IPS-NIHi7 (cell line): ENCODE data around the gene KCNK7.

Experiments used
- DNase-seq: peaks from one replicate; pipeline ENCODE4 v3.0.0; 2012; ENCODE audit warnings: mixed read lengths; ENCODE audit errors: extremely low spot score

KCNK7 gene

DNA sequence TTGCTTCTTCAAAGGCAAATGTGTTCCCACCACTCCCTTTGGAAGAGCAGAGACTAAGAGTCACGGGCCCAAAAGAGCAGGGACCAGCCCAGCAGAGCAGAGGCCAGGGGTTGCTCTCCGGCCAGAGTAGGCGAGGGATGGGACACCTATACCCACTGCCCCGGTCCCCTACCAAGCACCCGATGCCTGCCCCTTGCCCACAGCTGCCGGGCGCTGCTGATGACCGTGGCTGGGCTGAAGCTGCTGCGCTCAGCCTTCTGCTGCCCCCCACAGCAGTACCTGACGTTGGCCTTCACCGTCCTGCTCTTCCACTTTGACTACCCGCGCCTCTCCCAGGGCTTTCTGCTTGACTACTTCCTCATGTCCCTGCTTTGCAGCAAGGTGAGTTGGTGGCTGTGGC is 31.6 kb upstream of the KCNK7 start:
- DNase-seq = no peak

DNA sequence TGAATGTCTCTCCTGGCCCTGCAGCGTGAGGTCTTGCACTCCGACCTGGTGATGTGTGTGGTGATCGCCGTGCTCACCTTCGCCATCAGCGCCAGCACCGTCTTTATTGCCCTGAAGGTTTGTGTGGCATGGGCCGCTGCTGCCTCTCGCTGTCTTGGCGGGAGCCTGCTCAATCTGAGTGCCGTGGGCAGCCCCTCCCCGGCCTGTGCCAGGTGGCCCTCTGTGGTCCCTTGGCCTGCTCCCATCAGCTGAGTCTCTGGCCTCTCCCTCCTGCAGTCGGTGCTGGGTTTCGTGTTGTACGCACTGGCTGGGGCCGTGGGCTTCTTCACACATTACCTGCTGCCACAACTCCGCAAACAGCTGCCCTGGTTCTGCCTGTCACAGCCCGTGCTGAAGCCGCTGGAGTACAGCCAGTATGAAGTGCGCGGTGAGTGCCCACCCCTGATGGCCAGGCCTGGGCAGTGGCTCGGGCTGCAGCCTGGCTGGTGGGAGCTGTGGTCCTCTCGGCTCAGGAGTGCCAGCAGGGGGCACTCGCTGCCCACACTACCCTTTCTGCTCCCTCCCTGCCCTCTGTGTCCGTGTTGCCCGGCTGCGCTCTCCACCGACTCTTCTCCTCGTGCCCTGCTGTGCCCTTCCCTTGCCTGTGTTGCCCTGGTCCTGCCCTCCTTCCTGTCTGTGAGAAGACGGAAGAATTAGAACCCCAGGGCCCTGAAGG is 30.2 kb upstream of the KCNK7 start:
- peak; percentile 73 for DNase-seq

GRCh38 chr11:65624931-65625627 is 29.5 kb upstream of the KCNK7 start:
- no peak for DNase-seq

- DNase-seq = no peak
Measured at GRCh38 chr11:65623852-65624616, 28.4 kb upstream of the KCNK7 start.

DNA sequence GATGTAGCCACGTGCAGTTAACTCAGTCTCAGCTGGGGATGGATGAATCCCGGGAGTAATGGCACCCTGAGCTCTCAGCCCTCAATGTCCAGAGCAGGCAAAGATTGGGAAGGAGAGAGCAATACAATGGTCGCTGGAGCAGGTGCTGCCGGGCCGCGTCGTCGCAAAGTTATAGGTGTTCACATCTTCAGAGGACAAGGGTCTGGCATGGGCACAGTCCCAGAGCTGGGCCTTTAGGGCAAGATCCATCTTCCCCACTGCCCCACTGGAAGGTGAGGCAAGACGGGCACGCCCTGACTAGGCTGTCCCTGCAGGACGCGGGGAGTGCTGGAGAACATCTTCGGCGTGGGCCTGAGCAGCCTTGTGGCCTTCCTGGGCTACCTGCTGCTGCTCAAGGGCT is 27.6 kb upstream of the KCNK7 start:
- DNase-seq = no peak

- no peak for DNase-seq
Measured at GRCh38 chr11:65622011-65622410, 26.4 kb upstream of the KCNK7 start.

DNA sequence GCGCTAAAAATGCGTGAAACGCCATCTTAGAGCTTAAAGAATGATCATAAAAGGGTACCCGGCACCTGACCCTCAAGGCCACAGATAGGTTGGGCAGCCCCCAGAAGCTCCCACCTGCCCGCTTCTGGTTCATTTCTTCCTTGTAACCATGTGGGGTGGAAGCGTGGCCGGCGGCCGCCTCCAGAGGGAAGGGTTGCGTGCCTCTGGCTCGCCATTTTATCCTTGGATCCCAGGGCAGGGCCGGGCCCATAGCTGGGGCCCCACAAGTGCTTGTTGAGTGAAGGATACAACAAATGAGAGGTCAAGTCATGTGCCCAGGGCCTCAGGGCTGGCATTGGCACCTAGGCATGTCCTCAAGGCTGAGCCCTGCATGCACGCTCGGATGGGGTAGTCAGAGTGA is 25.9 kb upstream of the KCNK7 start:
- DNase-seq = no peak

DNA sequence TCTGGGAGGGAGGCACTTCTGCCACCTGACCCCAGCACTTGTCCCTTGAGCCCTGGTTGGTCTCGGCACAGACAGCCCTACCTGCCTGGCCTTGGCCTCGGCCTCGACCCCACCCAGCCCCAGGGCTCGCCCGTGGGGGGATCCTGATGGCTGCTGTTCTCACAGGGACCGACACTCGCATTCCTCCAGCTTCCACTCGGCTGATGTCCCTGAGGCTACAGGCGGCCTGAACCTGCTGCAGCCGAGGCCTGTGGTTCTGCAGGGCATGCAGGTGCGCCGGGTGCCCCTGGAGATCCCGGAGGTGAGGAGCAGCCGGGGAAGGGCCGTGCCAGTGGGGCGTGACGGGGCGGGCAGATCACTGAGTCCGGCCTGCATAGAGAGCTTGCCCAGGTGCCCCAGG is 25.1 kb upstream of the KCNK7 start:
- no peak for DNase-seq

DNA sequence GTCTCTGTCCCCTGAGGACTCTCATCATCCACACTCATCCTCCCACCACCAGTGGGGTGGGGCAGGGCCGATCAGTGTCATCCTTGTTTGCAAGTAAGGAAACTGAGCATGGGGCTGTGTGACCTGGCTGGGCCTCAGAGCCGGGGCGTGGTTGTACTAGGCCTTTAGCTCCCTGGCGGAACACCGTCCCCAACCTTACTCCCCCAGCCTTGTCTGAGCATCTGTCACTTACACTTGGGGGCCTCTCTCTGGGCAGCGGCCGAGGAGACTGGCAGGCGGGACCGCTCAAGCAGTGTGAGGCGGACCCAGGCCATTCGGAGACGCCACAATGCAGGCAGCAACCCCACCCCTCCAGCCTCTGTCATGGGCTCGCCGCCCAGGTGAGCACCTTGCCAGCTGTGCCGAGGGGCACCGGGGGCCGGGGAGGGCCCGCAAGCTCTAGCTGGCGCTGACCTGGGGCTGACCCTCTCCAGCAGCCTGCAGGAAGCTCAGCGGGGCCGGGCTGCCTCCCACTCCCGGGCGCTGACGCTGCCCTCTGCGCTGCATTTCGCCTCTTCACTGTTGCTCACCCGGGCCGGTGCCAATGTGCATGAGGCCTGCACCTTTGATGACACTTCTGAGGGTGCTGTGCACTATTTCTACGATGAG is 23.8 kb upstream of the KCNK7 start:
- DNase-seq = no peak

GRCh38 chr11:65618763-65619162 is 23.2 kb upstream of the KCNK7 start:
- DNase-seq = no peak

DNA sequence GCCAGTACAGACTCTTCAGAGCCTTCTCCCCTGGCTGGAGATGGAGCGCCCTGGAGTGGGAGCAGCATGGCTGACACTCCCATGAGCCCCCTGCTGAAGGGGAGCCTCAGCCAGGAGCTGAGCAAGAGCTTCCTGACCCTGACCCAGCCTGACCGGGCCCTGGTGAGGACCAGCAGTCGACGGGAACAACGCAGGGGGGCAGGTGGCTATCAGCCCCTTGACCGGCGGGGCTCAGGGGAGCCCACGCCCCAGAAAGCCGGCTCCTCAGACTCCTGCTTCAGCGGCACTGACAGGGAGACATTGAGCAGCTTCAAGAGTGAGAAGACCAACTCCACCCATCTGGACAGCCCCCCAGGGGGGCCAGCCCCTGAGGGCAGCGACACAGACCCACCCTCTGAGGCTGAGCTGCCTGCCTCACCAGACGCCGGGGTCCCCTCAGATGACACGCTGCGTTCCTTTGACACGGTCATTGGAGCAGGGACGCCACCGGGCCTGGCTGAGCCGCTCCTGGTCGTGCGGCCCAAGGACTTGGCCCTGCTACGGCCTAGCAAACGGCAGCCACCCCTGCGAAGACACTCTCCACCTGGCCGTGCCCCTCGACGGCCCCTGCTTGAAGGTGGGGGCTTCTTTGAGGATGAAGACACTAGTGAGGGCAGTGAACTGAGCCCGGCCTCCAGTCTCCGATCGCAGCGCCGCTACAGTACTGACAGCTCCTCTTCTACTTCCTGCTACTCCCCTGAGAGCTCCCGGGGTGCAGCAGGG is 22.6 kb upstream of the KCNK7 start:
- no peak for DNase-seq

- no peak for DNase-seq
Measured at GRCh38 chr11:65617136-65617850, 21.7 kb upstream of the KCNK7 start.

DNA sequence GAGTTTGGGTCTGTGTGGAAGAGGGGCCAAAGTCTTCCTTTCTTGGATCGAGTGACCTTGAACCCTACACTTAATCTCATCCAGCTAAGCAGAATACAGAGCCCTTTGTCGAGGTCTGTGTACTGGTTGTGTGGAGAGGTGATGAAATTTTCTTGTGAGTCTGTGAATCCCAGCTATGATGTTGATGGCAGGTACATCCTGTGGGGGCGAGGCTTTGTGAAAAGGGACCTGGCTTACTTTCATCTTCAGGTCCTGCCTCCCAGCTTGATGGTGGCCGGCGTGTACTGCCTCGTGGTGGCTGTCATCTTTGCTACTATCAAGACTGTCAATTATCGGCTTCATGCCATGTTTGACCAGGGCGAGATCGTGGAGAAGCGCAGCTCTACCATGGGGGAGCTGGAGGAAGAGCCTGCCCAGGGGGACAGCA is 21.0 kb upstream of the KCNK7 start:
- DNase-seq = no peak

DNA sequence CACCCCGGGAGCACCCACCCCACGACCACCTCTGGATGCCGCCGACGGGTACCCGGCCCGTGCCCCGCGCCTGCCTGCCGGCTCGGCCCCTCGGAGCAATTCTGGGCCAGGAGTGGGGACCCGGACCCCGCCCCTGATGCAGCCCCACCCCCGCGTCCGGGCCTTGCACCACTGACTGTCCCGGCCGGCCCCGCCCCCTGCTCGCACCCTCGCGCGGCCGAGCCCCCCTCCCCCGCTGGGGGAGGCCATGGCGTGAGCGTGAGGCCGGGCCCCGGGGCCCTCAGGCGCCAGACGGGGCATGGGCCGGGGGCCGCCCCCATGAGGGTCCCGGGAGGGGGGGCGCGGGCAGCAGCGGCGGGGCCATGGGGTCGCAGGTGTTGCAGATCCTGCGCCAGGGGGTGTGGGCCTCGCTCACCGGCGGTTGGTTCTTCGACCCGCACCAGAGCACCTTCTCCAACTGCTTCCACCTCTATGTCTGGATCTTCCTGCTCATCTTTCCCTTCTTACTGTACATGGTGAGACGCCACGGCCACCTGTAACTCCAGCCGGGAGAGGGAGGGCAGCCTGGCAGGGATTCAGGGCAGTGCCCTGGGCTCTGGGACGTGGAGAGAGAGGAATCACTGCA is 20.5 kb upstream of the KCNK7 start:
- DNase-seq = peak; percentile 82

DNA sequence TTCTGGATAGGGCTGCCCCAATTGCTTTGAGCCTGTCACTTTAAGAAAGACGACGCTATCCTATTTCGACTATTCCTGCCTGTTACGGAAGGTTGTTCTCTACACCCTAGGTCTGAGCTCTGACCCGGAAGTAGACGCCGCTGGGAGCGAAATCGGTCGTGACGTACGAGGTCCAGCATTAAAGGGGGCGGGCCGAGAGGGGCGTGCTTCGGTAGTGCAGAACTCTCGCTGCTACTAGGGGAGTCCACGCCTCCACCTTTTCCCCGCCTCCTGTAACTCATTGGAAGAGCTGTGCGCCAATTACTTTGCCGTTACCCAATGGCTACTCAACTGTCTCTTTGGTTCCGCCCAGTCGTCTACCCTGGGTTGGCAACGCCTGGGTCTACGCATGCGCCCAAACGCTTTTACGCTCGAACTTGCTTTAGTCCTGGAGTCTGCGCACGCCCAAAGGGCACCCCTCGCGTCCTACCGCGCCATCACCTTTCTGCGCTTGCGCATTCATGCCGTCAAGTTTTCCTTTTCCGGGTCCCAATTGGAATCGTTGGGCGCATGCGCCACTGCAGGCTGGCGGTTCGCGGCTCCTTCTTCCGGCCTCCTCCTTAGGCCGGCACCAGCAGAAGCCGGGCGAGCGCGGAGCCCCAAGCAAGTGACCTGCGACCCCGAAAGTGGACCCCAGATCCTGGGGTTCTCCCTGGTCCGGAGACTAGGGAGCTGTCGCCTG is 19.8 kb upstream of the KCNK7 start, which contains the start of gene PCNX3:
PCNX3 (plus strand) TSS at position 548 of the 721 bp plus-strand sequence. CDS start 536 bp downstream, outside the sequence.
- peak; percentile 100 for DNase-seq

- DNase-seq = no peak
Measured at GRCh38 chr11:65613091-65613928, 17.7 kb upstream of the KCNK7 start.

- DNase-seq = no peak
Measured at GRCh38 chr11:65612691-65613090, 17.1 kb upstream of the KCNK7 start.

DNA sequence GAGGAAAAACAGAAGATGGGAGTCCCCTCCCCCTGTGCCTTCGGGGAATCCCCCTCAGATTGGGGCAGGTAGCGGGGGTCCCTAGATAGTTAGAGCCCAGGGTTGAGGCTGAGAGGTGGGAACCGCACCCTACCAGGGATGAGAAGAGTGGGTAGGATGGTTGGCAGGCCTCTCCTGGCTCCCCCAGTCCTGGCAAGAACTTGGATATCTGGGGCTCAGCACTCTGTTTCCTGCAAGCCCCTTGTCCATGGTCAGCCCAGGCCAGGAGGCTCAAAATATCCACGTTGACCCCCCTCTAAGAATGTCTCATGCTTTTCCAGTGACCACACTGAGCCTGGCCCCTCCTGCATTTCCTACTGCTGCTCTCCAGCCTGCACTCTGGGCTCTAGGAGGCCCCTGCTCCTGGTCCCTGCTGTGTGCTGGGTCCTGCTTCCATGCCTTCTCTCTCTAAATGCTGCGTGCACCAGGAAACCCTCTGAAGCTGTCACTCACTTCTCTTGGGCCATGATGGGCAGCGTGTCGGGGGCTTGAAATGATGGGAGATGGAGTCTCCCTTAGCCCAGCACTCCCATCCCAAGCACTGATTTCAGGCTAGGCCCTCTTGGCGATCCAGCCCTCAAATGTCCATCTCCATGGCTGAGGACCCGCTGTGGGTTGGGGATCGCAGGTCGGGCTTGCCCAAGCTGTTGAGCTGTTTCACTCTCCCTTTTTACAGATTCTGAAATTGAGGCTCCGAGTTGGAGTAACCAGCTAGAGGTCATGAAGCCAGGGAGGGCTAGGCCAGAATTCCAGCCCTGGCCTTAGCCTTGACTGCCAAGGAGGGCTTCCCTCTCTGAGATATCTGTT is 16.4 kb upstream of the KCNK7 start:
- no peak for DNase-seq
